ENCODE results near the gene BICRAL. TPM values are rescaled to one million over a fixed set of nuclear protein-coding genes. Genes with fewer than 3 reads are reported as not detected.

BICRAL gene
- total and polyA plus RNA-seq, 4 donors = 1.7 to 6.8 (median 3.9) TPM

GRCh38 chr6:42762950-42763349 is 18.9 kb upstream of the BICRAL start:
- no peak for TF ChIP-seq CTCF (IDR thresholded peaks at IDR 0.05; ENCODE audit: low read depth, low read length, missing input control)
- TF ChIP-seq ZBTB33 (IDR thresholded peaks at IDR 0.05) = no peak
- TF ChIP-seq JUND (IDR thresholded peaks at IDR 0.05) = no peak
- no peak for TF ChIP-seq GABPA (IDR thresholded peaks at IDR 0.05 in 1 of 2, conservative IDR thresholded peaks at IDR 0.05 in 1 of 2)
- TF ChIP-seq FOXA1 (IDR thresholded peaks at IDR 0.05) = no peak
- no peaks in the 10 kb centered on the region for H3K9me3 ChIP-seq (ENCODE audit: control insufficient read depth in 4 of 4, low read length in 3 of 4)
- H3K27ac ChIP-seq (ENCODE audit: low read depth in 1 of 2, low read length in 2 of 2) = no peak overlapping the region
- H3K4me3 ChIP-seq (ENCODE audit: low read depth in 1 of 3, low read length in 3 of 3) = no peak overlapping the region
- WGBS = 83% methylated on average over 3 of the region's 3 CpGs
- no peaks in the 10 kb centered on the region for H3K27me3 ChIP-seq (ENCODE audit: control insufficient read depth in 4 of 4, insufficient read depth in 4 of 4, low read length in 3 of 4)
- no peak overlapping the region for H3K9ac ChIP-seq (ENCODE audit: low read depth in 1 of 2, low read length in 2 of 2)
- DNase-seq (ENCODE audit: low spot score) = no peak
- H3K4me1 ChIP-seq (ENCODE audit: control insufficient read depth in 4 of 4, insufficient read depth in 4 of 4, low read length in 3 of 4) = no peaks in the 10 kb centered on the region
- peaks cover 0 to 1% (median 0%) of the 10 kb centered on the region in 4 donors for H3K36me3 ChIP-seq (ENCODE audit: control insufficient read depth in 4 of 4, insufficient read depth in 3 of 4, low read depth in 1 of 4, low read length in 3 of 4)

GRCh38 chr6:42764911-42765648 is 16.8 kb upstream of the BICRAL start:
- 90% methylated on average over 9 of the region's 9 CpGs for WGBS

More at GRCh38 chr6:42764911-42765648, 16.8 kb upstream of the BICRAL start:
- Histone ChIP-seq H3K4me3 (ENCODE audit: low read depth in 1 of 3, low read length in 3 of 3) (no peak overlapping the region), H3K27ac (ENCODE audit: low read depth in 1 of 2, low read length in 2 of 2) (no peak overlapping the region), H3K27me3 (ENCODE audit: control insufficient read depth in 4 of 4, insufficient read depth in 4 of 4, low read length in 3 of 4) (no peaks in the 10 kb centered on the region), H3K36me3 (ENCODE audit: control insufficient read depth in 4 of 4, insufficient read depth in 3 of 4, low read depth in 1 of 4, low read length in 3 of 4) (peaks cover 0 to 1% (median 0%) of the 10 kb centered on the region in 4 donors), H3K9ac (ENCODE audit: low read depth in 1 of 2, low read length in 2 of 2) (no peak overlapping the region), H3K4me1 (ENCODE audit: control insufficient read depth in 4 of 4, insufficient read depth in 4 of 4, low read length in 3 of 4) (no peaks in the 10 kb centered on the region), H3K9me3 (ENCODE audit: control insufficient read depth in 4 of 4, low read length in 3 of 4) (no peaks in the 10 kb centered on the region)
- DNase-seq (ENCODE audit: low spot score) = no peak
- TF ChIP-seq CTCF (IDR thresholded peaks at IDR 0.05; ENCODE audit: low read depth, low read length, missing input control) (no peak), SP1 (IDR thresholded peaks at IDR 0.05) (no peak), REST (IDR thresholded peaks at IDR 0.05) (no peak), TAF1 (conservative IDR thresholded peaks at IDR 0.05) (no peak), NR2F2 (IDR thresholded peaks at IDR 0.05) (no peak), ATF3 (IDR thresholded peaks at IDR 0.05) (no peak), FOXA1 (IDR thresholded peaks at IDR 0.05) (no peak), EGR1 (IDR thresholded peaks at IDR 0.05; ENCODE audit: low read depth in 2 of 2) (no peak)
